Measurements from ENCODE around the gene PTPN12. TPM values are rescaled to one million over a fixed set of nuclear protein-coding genes. Genes with fewer than 3 reads are reported as not detected.
"Not testable (repeated sequence)": the region's sequence is repeated elsewhere in the genome, so short reads cannot be mapped to it uniquely, and the experiment has no call there.

Gene PTPN12
- total RNA-seq: 87.5 TPM

- H3K4me1 ChIP-seq (ENCODE audit: insufficient read depth, low read length): peaks cover 45% of the 10 kb centered on the region
- H3K27me3 ChIP-seq (ENCODE audit: insufficient read depth, low read length): no peaks in the 10 kb centered on the region
- peak within 1 kb of the TSS; percentile 90 for H3K4me3 ChIP-seq (ENCODE audit: low read length)
- H3K9me3 ChIP-seq (ENCODE audit: low read depth, low read length): no peaks in the 10 kb centered on the region
Measured at GRCh38 chr7:77537136-77537777, at the start of gene PTPN12. PTPN12 (plus strand) TSS chr7:77537295; CDS start chr7:77537547, 252 bp downstream.

GRCh38 chr7:77488986-77489385, 48.1 kb upstream of the PTPN12 start:
- Histone ChIP-seq H3K4me1 (ENCODE audit: insufficient read depth, low read length) (no peaks in the 10 kb centered on the region), H3K27me3 (ENCODE audit: insufficient read depth, low read length) (no peaks in the 10 kb centered on the region), H3K9me3 (ENCODE audit: low read depth, low read length) (no peaks in the 10 kb centered on the region), H3K4me3 (ENCODE audit: low read length) (no peak overlapping the region)

GRCh38 chr7:77497079-77497478, 40.0 kb upstream of the PTPN12 start:
- no peaks in the 10 kb centered on the region for H3K27me3 ChIP-seq (ENCODE audit: insufficient read depth, low read length)
- H3K4me1 ChIP-seq (ENCODE audit: insufficient read depth, low read length): peaks cover 10% of the 10 kb centered on the region
- no peaks in the 10 kb centered on the region for H3K9me3 ChIP-seq (ENCODE audit: low read depth, low read length)
- no peak overlapping the region for H3K4me3 ChIP-seq (ENCODE audit: low read length)

DNA sequence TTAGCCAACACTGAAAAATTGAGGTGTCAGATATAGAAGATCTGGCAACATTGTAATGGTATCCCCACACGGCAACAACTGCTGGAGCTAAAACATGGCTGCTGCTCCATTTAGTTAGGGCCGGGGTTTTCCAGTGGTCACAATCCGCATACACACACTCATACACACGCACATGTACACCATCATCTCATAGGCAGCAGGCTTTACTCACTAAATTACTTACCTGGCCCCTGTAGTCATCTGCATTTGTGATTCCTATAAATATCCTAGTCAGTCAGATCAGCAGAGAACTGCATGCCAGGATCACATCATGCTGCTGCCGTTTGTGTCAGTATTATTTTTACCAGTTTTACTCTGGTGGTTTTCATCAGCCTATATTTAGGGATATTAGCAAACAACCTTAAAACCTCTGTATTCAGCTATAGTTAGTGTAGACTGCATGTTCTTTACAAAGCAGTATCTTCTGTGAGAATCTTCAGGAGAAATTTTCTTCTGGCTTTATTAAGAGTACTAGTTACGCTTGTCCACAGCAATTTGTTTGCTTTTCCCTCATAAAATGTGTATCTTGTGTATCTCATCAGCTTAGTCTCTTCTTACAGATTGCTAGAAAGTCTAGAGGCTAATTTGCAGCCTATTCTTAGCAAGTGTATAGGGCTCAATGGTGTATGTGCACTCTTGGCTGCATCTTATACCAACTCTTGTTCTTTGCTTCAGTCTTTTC, 38.3 kb upstream of the PTPN12 start:
- Histone ChIP-seq H3K4me1 (ENCODE audit: insufficient read depth, low read length) (peaks cover 10% of the 10 kb centered on the region), H3K27me3 (ENCODE audit: insufficient read depth, low read length) (no peaks in the 10 kb centered on the region), H3K9me3 (ENCODE audit: low read depth, low read length) (no peaks in the 10 kb centered on the region), H3K4me3 (ENCODE audit: low read length) (no peak overlapping the region)

DNA sequence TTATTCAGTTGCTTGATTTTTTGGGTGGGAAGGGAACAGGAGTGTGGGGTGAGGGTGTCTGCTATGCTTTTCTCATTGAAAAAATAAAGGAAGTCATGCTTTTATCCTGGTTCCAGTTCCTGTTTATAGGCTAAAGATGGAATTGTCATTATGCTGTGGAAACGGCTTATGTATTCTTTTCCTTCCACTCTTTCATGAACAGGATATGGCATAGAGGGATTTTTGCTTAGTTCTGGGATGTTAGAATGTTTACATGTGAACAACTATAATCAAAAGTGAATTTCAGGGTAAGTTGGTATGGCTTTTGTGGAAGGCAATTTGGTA, 35.9 kb upstream of the PTPN12 start:
- Histone ChIP-seq H3K9me3 (ENCODE audit: low read depth, low read length) (no peaks in the 10 kb centered on the region), H3K27me3 (ENCODE audit: insufficient read depth, low read length) (no peaks in the 10 kb centered on the region), H3K4me3 (ENCODE audit: low read length) (no peak overlapping the region), H3K4me1 (ENCODE audit: insufficient read depth, low read length) (peaks cover 10% of the 10 kb centered on the region)

- H3K4me1 ChIP-seq (ENCODE audit: insufficient read depth, low read length): peaks cover 10% of the 10 kb centered on the region
- H3K4me3 ChIP-seq (ENCODE audit: low read length): no peak overlapping the region
- H3K9me3 ChIP-seq (ENCODE audit: low read depth, low read length): no peaks in the 10 kb centered on the region
- H3K27me3 ChIP-seq (ENCODE audit: insufficient read depth, low read length): no peaks in the 10 kb centered on the region
Measured at GRCh38 chr7:77504951-77505350, 32.1 kb upstream of the PTPN12 start.

- H3K4me1 ChIP-seq (ENCODE audit: insufficient read depth, low read length): no peaks in the 10 kb centered on the region
- H3K9me3 ChIP-seq (ENCODE audit: low read depth, low read length): no peaks in the 10 kb centered on the region
- H3K27me3 ChIP-seq (ENCODE audit: insufficient read depth, low read length): no peaks in the 10 kb centered on the region
- no peak overlapping the region for H3K4me3 ChIP-seq (ENCODE audit: low read length)
Measured at GRCh38 chr7:77506899-77507298, 30.2 kb upstream of the PTPN12 start.

GRCh38 chr7:77513002-77513670, 24.0 kb upstream of the PTPN12 start:
- not testable (repeated sequence) for H3K4me1 ChIP-seq (ENCODE audit: insufficient read depth, low read length); H3K27me3 ChIP-seq (ENCODE audit: insufficient read depth, low read length); H3K4me3 ChIP-seq (ENCODE audit: low read length); H3K9me3 ChIP-seq (ENCODE audit: low read depth, low read length)

DNA sequence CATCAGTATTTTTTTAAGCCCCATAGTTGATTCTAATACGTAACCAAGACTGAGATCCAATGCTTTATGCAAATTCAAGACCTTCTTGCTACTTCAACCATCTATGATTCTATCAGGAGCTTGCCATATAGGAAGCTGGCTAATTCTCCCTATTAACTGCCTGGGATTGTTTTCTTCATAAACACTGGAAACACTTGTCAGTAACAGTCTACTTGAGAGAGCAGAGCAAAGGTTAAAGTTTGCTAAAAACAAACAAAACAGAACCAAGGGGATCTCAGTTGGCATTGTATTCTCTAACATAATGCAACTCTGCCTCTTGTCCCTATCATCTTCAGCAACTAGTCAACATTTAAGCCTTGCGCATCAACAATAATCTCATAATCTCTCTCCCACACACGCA, 21.0 kb upstream of the PTPN12 start:
- Histone ChIP-seq H3K9me3 (ENCODE audit: low read depth, low read length) (no peaks in the 10 kb centered on the region), H3K27me3 (ENCODE audit: insufficient read depth, low read length) (no peaks in the 10 kb centered on the region), H3K4me3 (ENCODE audit: low read length) (no peak overlapping the region), H3K4me1 (ENCODE audit: insufficient read depth, low read length) (no peaks in the 10 kb centered on the region)

DNA sequence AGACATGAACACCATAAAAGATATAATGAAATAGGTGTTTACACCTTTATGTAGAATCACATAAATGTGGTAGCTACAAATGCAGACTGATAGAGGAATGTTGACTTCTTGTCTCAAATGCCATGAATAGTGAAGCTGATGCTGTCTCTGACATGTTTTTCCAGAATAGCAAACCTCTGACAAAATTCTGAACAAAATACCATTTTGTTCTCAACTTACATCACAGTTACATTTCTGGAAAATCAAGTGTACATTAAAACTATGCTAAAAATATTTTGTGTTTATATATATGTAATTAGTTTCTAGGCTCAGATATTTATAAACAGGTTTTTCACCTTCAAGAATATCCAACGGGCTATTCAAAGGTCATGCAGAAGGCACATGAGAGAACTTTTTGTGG, 16.8 kb upstream of the PTPN12 start:
- Histone ChIP-seq H3K4me1 (ENCODE audit: insufficient read depth, low read length) (peaks cover 8% of the 10 kb centered on the region), H3K27me3 (ENCODE audit: insufficient read depth, low read length) (no peaks in the 10 kb centered on the region), H3K4me3 (ENCODE audit: low read length) (no peak overlapping the region), H3K9me3 (ENCODE audit: low read depth, low read length) (no peaks in the 10 kb centered on the region)

GRCh38 chr7:77521537-77521936, 15.6 kb upstream of the PTPN12 start:
- H3K27me3 ChIP-seq (ENCODE audit: insufficient read depth, low read length); H3K9me3 ChIP-seq (ENCODE audit: low read depth, low read length); H3K4me1 ChIP-seq (ENCODE audit: insufficient read depth, low read length); H3K4me3 ChIP-seq (ENCODE audit: low read length): not testable (repeated sequence)

DNA sequence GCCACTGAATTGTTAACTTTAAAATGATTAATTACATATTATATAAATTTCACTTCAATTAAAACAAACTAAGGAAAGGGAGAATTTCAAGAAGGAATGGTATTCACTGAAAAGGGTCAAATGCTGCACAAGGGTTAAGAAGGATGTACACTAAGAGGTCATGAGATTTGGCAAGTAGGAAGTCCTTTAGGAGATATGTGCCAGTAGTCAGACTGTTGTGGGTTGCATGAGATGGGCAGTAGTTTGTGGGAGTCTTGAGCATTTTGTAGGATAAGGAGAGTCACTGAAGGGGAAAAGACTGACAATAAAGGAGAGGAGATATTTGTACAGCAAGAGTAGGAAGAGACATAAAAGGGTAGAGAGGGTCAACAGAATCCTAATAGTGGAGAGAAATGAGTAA, 12.4 kb upstream of the PTPN12 start:
- H3K9me3 ChIP-seq (ENCODE audit: low read depth, low read length): no peaks in the 10 kb centered on the region
- no peaks in the 10 kb centered on the region for H3K27me3 ChIP-seq (ENCODE audit: insufficient read depth, low read length)
- H3K4me1 ChIP-seq (ENCODE audit: insufficient read depth, low read length): peaks cover 8% of the 10 kb centered on the region
- H3K4me3 ChIP-seq (ENCODE audit: low read length): no peak overlapping the region

DNA sequence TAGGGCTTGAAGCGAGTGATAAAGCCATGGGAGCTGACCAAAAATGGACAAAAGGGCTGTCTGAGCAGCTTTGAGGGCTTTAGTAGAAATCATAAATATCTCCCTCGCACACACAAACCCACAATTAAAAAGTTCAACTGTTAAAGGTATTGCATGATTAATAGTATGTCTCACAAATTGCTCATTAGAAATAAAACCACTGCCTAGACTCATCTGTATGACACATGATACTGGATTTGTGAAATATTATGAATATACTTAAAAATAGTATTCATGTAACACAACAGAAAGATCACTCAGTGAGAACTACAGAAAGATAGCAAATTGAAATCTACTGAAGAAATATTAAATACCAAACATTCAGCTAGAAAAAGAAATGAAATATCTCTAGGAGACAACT, 11.9 kb upstream of the PTPN12 start:
- no peak overlapping the region for H3K4me3 ChIP-seq (ENCODE audit: low read length)
- no peaks in the 10 kb centered on the region for H3K27me3 ChIP-seq (ENCODE audit: insufficient read depth, low read length)
- peaks cover 13% of the 10 kb centered on the region for H3K4me1 ChIP-seq (ENCODE audit: insufficient read depth, low read length)
- no peaks in the 10 kb centered on the region for H3K9me3 ChIP-seq (ENCODE audit: low read depth, low read length)

DNA sequence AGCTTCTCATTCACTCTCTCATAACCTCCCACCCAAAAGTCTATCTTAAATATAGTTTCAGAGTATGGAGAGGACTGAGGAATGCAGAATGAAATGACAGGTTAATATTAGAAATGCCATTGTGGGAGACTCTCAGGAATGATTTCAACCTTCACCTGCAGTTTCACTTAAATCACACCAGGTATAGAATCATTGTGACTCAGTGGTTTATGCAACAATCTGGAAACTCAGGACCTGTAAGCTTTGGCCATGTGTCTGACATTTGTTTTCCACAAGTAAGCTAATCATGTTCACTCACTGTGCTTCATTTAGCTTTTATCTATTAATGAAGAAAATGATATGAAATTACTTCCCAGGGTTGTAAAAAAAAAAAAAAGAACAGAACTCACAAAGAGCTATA, 8.7 kb upstream of the PTPN12 start:
- H3K9me3 ChIP-seq (ENCODE audit: low read depth, low read length): no peaks in the 10 kb centered on the region
- no peaks in the 10 kb centered on the region for H3K27me3 ChIP-seq (ENCODE audit: insufficient read depth, low read length)
- H3K4me1 ChIP-seq (ENCODE audit: insufficient read depth, low read length): peaks cover 18% of the 10 kb centered on the region

DNA sequence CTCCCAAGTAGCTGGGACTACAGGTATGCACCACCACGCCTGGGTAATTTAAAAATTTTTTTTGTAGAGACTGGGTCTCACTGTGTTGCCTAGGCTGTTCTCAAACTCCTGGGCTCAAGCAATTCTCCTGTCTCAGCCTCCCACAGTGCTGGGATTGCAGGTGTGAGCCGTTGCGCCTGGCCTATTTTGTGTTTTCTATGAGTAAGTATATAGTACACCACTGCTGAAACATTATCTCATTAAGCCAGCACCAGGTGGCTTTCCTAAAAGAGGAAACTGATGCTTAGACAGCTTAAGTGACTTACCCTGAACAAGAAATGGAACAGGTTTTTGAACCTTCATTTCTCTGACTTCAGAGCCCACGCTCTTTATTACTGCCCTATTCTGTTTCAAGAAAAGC, 7.8 kb upstream of the PTPN12 start:
- Histone ChIP-seq H3K9me3 (ENCODE audit: low read depth, low read length) (no peaks in the 10 kb centered on the region), H3K27me3 (ENCODE audit: insufficient read depth, low read length) (no peaks in the 10 kb centered on the region), H3K4me3 (ENCODE audit: low read length) (no peak overlapping the region)

More for the DNA sequence above, 8.7 kb upstream of the PTPN12 start:
- H3K4me3 ChIP-seq (ENCODE audit: low read length): no peak overlapping the region

DNA sequence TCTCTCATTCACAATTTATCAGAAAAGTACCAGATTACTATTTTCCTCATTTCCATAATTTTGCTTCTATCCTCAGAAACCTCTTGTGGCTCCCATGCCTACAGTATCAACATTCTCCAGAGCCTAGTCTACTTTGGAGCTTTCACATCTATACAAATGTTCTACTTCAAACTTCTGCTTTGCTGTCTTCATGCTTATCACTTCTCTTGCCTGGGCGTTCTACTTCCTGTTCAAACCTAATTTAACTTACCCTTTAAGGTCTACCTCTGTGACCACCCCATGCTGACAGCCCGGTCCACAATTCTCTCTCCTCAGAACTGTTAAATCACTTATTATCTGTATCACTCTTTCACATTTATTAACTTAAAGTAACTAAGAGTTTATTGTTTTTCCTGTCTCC, 6.1 kb upstream of the PTPN12 start:
- H3K9me3 ChIP-seq (ENCODE audit: low read depth, low read length): no peaks in the 10 kb centered on the region
- no peak overlapping the region for H3K4me3 ChIP-seq (ENCODE audit: low read length)
- peaks cover 22% of the 10 kb centered on the region for H3K4me1 ChIP-seq (ENCODE audit: insufficient read depth, low read length)
- no peaks in the 10 kb centered on the region for H3K27me3 ChIP-seq (ENCODE audit: insufficient read depth, low read length)

More for the DNA sequence above, 7.8 kb upstream of the PTPN12 start:
- H3K4me1 ChIP-seq (ENCODE audit: insufficient read depth, low read length): peaks cover 18% of the 10 kb centered on the region
